AG04450 (cell line): ENCODE data around the gene OR52B6. TPM values are rescaled to one million over a fixed set of nuclear protein-coding genes. Genes with fewer than 3 reads are reported as not detected.

ENCODE experiments used
- CTCF ChIA-PET: fragments of 300-600, 350-600 bp; formaldehyde crosslinking; extraction: SDS; loops from one replicate; lab custom pipeline; 2022; ENCODE audit warnings: antibody characterized with exemption, inconsistent platforms; lab: Charles Lee
- POLR2A ChIA-PET: fragments of 350-600 bp; formaldehyde crosslinking; extraction: SDS; loops from one replicate; lab custom pipeline; 2021; ENCODE audit warnings: antibody characterized with exemption, inconsistent platforms; lab: Yijun Ruan, JAX
- DNase-seq: peaks from one replicate; pipeline ENCODE4 v3.0.0-alpha.2; 2011; ENCODE audit warnings: low read depth, low spot score
- H3K27ac ChIP-seq: one replicate; pipeline ENCODE4 v1.5.1; 2012; ENCODE audit warnings: low read depth, low read length, control low read depth
- H3K27me3 ChIP-seq: one replicate; pipeline ENCODE4 v1.6.0; 2012; ENCODE audit warnings: low read length; ENCODE audit not compliant: control insufficient read depth, insufficient read depth
- H3K4me3 ChIP-seq: 2 replicates; pipeline ENCODE4 v1.5.1; 2011; ENCODE audit warnings: mild to moderate bottlenecking, low read depth, low read length, control low read depth
- H3K9me3 ChIP-seq: 2 replicates; pipeline ENCODE4 v1.5.1; 2012; ENCODE audit warnings: low read length; ENCODE audit not compliant: control insufficient read depth, insufficient read depth
- CTCF ChIP-seq: IDR thresholded peaks from 2 replicates; pipeline ENCODE4 v1.5.1; 2011; ENCODE audit warnings: low read depth, low read length, control low read depth, inconsistent platforms
- polyA plus RNA-seq: library from polyadenylated mRNA; depleted of rRNA; stranded (reverse); fragments of >200 nt; gene quantifications from 2 replicates; pipeline ENCODE4 v1.2.3, GENCODE V29; 2011

Gene OR52B6
- polyA plus RNA-seq, 1 experiment, result not detected

- ChIA-PET POLR2A (no interaction called here), CTCF (no interaction called here)
- Histone ChIP-seq H3K27me3 (no peaks in the 10 kb centered on the region), H3K4me3 (no peak overlapping the region), H3K27ac (no peak overlapping the region), H3K9me3 (no peaks in the 10 kb centered on the region)
- no peak for TF ChIP-seq CTCF
- no peak for DNase-seq
Observed at GRCh38 chr11:5611627-5612026, 30.9 kb downstream of the OR52B6 start.

DNA sequence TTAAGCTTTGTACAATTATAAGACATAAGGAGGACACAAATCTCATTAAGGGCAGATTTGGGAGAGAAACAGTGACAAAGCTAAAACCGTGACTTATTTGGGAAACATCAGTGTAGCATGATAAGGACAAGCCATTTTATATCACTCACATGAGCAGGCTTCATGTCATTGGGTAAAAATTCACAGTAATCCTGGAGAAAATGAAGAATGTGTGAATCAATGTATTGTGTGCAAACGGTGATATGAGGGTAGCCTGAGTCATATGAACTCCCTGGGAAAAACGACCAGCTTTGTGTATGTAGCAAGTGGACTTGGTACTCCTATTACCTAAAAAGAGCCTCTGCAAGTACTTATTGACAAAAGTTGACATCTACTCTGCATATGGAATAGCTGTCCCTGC is 38.1 kb downstream of the OR52B6 start:
- no peak for TF ChIP-seq CTCF
- no peak overlapping the region for H3K4me3 ChIP-seq
- peak; percentile 61 for DNase-seq
- ChIA-PET POLR2A (no interaction called here), CTCF (interaction anchor here (0.5 to 2.8 kb wide), 6 partner anchors 18 to 416 kb away, joined by 3 to 12 read pairs (median 8); no protein-coding TSS in a partner anchor)
- peak overlapping the region; percentile 57 for H3K27ac ChIP-seq
- H3K27me3 ChIP-seq, result no peaks in the 10 kb centered on the region
- H3K9me3 ChIP-seq, result no peaks in the 10 kb centered on the region

- ChIA-PET CTCF (interaction anchor here (1.2 to 2.8 kb wide), 4 partner anchors 15 to 145 kb away, joined by 3 to 10 read pairs (median 6); partner anchors contain the start of gene TRIM5), POLR2A (interaction anchor here (1.0 to 1.8 kb wide), 4 partner anchors 15 to 69 kb away, joined by 3 to 9 read pairs (median 6); partner anchors contain the start of genes TRIM22, TRIM5 and TRIM6)
- DNase-seq, result peak; percentile 78
- Histone ChIP-seq H3K9me3 (no peaks in the 10 kb centered on the region), H3K4me3 (no peak overlapping the region), H3K27ac (peak overlapping the region; percentile 68), H3K27me3 (no peaks in the 10 kb centered on the region)
- no peak for TF ChIP-seq CTCF
Observed at GRCh38 chr11:5620651-5621521, 40.2 kb downstream of the OR52B6 start.

DNA sequence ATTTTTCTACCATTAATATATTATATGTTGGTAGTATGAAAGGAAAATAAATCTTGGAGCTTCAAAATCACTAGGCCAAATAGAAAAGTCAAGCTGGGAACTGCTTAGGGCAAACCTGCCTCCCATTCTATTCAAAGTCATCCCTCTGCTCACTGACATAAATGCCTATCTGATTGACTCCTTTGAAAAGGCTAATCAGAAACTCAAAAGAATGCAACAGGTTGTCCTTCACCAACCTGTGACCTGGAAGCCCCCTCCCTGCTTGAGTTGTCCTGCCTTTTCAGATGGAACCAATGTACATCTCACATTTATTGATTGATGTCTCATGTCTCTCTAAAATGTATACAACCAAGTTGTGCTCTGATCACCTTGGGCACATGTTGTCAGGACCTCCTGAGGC is 40.9 kb downstream of the OR52B6 start:
- Histone ChIP-seq H3K4me3 (no peak overlapping the region), H3K9me3 (no peaks in the 10 kb centered on the region), H3K27ac (peak overlapping the region; percentile 13), H3K27me3 (no peaks in the 10 kb centered on the region)
- TF ChIP-seq CTCF, result no peak
- CTCF ChIA-PET, result interaction anchor here (1.2 to 2.0 kb wide), 2 partner anchors 15 to 63 kb away, joined by 3 to 9 read pairs; partner anchors contain the start of gene TRIM5
- no peak for DNase-seq
- POLR2A ChIA-PET, result interaction anchor here (1.0 to 1.8 kb wide), 4 partner anchors 15 to 68 kb away, joined by 3 to 9 read pairs (median 6); partner anchors contain the start of genes TRIM22, TRIM5 and TRIM6

DNA sequence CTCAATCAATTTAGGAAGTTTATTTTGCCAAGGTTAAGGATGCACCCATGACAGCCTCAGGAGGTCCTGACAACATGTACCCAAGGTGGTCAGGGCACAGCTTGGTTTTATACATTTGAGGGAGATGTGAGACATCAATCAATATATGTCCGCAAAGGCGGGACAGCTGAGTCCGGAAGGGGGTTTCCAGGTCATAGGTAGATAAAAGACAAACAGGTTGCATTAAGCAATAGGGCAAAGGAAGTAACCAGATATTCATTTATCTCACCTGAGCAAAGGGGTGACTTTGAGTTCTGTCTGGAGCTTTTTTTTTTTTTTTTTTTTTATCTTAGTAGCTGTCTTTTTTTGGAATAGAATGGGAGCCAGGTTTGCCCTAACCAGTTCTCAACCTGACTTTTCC is 42.1 kb downstream of the OR52B6 start:
- no peak for TF ChIP-seq CTCF
- no peak for DNase-seq
- POLR2A ChIA-PET, result interaction anchor here (0.7 kb wide), 1 partner anchor 1446 kb away, joined by 6 read pairs; no protein-coding TSS in a partner anchor
- CTCF ChIA-PET, result no interaction called here
- Histone ChIP-seq H3K27ac (no peak overlapping the region), H3K27me3 (no peaks in the 10 kb centered on the region), H3K9me3 (no peaks in the 10 kb centered on the region), H3K4me3 (no peak overlapping the region)
